ENCODE measurements around the gene TRAIP. TPM values are rescaled to one million over a fixed set of nuclear protein-coding genes. Genes with fewer than 3 reads are reported as not detected.

Gene TRAIP
- total RNA-seq, 1 donor from 2014 or later: 0.63 TPM

DNA sequence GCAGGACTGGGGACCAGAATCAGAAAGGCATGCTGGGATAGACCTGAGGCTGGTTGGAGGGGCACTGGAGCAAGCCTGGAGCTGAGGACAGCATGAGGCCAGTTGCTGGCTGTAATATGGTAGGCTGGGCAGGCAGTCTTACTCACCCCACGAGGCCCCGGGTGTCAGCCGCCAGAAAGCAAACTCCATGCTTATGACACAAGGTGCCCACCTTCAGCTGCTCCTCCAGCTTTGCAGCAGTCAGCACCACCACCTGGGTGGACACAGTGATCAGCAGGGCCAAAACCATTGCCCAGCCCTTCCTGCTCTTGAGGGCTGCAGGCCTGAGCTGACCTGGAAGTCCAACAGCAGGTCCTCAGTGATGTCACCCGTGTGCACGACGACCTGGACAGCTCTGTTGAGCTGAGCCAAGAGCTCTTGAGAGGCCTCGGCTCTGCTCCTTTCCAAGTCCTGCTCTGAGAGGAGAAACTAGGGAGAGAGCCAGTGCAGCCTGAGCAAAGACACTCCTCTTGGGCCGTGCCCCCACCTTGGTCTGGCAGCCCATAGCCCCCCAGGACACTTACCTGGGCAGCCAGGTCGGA is 43.4 kb downstream of the TRAIP start:
- Histone ChIP-seq H3K9me3 (replicated peaks) (no peaks in the 10 kb centered on the region), H3K36me3 (peaks cover 26% of the 10 kb centered on the region), H3K27ac (replicated peaks) (peak overlapping the region; percentile 88), H3K27me3 (ENCODE audit: low read depth) (no peaks in the 10 kb centered on the region), H3K4me1 (peaks cover 43% of the 10 kb centered on the region), H3K4me3 (peak overlapping the region; percentile 67)
- no peak for DNase-seq
- TF ChIP-seq, protein P1, sequence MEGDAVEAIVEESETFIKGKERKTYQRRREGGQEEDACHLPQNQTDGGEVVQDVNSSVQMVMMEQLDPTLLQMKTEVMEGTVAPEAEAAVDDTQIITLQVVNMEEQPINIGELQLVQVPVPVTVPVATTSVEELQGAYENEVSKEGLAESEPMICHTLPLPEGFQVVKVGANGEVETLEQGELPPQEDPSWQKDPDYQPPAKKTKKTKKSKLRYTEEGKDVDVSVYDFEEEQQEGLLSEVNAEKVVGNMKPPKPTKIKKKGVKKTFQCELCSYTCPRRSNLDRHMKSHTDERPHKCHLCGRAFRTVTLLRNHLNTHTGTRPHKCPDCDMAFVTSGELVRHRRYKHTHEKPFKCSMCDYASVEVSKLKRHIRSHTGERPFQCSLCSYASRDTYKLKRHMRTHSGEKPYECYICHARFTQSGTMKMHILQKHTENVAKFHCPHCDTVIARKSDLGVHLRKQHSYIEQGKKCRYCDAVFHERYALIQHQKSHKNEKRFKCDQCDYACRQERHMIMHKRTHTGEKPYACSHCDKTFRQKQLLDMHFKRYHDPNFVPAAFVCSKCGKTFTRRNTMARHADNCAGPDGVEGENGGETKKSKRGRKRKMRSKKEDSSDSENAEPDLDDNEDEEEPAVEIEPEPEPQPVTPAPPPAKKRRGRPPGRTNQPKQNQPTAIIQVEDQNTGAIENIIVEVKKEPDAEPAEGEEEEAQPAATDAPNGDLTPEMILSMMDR (IDR thresholded peaks at IDR 0.05; ENCODE audit: borderline replicate concordance): no peak
- intact Hi-C loops (cut with micrococcal nuclease): no loop called here

DNA sequence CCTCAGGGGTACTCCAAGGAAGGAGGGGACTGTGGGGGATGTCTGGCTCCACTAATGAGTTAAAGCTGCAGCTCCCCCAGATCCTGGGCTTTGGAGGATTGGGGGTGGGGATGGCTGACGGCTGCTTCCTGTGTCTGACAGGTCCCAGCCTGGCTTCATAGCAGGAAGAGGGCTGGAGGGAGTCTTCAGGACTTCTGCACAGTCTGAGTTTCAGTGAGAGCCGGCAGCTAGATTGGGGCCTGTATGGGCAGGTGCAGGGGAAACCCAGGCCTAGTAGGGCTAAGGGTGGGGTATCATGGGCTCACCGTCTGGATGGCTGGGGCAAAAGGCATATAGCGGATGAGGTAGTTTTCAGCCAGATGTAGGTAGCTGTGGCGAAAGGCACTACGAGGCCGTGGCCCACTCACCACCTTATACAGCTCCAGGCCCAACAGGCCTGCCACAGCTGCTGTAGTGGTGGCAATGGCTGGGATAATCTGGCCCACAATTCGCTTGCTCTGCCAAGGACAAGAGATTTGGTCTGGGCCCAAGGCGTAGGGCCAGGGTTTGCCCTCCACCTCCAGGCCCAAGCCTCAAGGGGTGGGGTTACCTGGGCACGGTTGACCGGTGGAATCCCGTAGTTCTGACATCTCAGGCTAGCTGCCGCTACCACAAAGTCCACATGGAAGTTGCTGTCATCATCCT is 48.8 kb downstream of the TRAIP start:
- H3K27ac ChIP-seq (replicated peaks): peak overlapping the region; percentile 99
- peaks cover 26% of the 10 kb centered on the region for H3K36me3 ChIP-seq
- intact Hi-C loops (cut with micrococcal nuclease): no loop called here
- TF ChIP-seq, protein P1 (IDR thresholded peaks at IDR 0.05; ENCODE audit: borderline replicate concordance): no peak
- H3K4me1 ChIP-seq: peaks cover 74% of the 10 kb centered on the region
- no peak for DNase-seq
- no peaks in the 10 kb centered on the region for H3K27me3 ChIP-seq (ENCODE audit: low read depth)
- no peaks in the 10 kb centered on the region for H3K9me3 ChIP-seq (replicated peaks)
- no peak overlapping the region for H3K4me3 ChIP-seq

DNA sequence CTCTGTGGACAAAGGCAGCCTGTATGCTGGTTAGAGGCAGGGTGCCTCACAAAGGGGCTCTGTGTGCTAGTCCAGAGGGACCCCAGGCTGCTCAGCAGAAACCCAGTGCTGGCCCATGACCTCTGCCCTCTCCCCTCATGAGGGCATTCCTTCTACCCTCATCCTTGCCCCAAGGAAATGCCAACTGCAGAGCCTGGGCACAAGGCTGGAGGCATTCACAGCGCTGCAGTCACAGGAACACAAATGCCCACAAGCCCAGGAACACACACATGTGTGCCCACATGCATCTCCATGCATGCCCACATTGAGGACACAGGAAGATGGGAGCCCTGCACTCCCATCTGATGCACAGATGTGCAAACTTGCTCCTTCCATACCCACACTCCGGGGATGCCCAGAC is 49.5 kb downstream of the TRAIP start:
- Histone ChIP-seq H3K4me3 (no peak overlapping the region), H3K27me3 (ENCODE audit: low read depth) (no peaks in the 10 kb centered on the region), H3K27ac (replicated peaks) (peak overlapping the region; percentile 99), H3K36me3 (peaks cover 26% of the 10 kb centered on the region), H3K9me3 (replicated peaks) (no peaks in the 10 kb centered on the region), H3K4me1 (peaks cover 71% of the 10 kb centered on the region)
- intact Hi-C loops (cut with micrococcal nuclease): no loop called here
- no peak for DNase-seq
- TF ChIP-seq, protein P1 (IDR thresholded peaks at IDR 0.05; ENCODE audit: borderline replicate concordance): no peak

DNA sequence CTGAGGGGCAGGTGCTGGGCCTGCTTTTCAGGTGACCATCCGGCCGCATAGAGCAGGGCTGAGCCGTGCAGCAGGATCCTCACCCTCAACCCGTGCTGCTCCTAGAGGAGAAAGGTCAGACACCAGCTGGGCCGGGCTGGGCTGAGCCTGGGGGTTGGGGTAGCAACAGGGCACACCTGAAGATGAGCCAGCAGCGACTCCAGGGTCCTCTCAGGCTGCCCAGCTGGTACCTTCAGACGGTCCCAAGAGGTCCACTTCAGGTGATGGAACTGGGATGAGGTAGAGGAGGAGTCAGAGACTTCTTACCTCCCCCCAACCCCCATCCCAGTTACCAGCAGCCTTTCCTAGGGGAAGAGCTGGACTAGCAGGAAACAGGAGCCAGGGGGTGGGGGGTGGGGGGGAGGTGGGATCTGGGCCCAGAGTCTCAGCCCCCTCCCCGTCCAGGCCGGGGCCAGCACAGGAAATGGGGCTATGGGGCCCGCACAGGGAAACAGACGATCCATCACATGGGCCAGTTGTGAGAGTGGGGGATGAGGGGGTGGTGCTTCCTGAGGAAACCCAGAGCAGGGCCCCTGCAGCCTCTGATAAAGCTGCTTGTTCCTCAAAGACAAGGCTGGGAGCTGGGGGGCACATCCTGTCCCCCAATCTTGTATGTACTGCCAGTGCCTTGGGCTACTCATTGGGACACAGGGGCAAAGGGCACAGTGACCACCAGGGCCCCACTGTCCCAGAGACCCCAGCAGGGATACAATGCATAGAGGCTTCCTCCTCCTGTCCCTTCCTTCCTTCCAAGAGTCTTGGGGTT is 50.3 kb downstream of the TRAIP start:
- TF ChIP-seq, protein P1 (IDR thresholded peaks at IDR 0.05; ENCODE audit: borderline replicate concordance): no peak
- Histone ChIP-seq H3K36me3 (peaks cover 21% of the 10 kb centered on the region), H3K4me1 (peaks cover 63% of the 10 kb centered on the region), H3K4me3 (peak overlapping the region; percentile 91), H3K27me3 (ENCODE audit: low read depth) (no peaks in the 10 kb centered on the region), H3K9me3 (replicated peaks) (no peaks in the 10 kb centered on the region), H3K27ac (replicated peaks) (peak overlapping the region; percentile 99)
- intact Hi-C loops (cut with micrococcal nuclease): no loop called here
- DNase-seq: peak; percentile 45

DNA sequence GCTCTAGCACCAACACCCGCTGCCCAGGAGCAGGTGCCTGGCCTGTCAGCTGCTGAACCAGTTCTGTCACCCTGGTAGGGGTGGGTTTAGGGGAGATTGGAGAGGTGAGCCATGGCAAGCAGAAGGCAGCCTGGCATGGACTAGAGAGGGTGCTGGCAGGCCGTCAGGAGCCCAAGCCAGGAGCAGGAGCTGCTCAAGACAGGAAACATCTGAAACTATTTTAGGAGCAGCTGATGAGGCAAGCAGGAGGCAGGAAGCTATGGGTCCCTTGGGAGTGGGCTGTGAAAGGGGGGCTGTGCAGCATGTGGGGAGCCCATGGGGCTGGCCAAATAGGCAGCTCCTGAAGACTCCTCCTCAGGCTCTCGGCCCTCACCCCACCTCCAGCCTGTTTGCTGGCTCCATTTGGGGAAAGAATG is 51.0 kb downstream of the TRAIP start:
- Histone ChIP-seq H3K4me3 (peak overlapping the region; percentile 91), H3K27ac (replicated peaks) (peak overlapping the region; percentile 99), H3K9me3 (replicated peaks) (no peaks in the 10 kb centered on the region), H3K4me1 (peaks cover 62% of the 10 kb centered on the region), H3K27me3 (ENCODE audit: low read depth) (no peaks in the 10 kb centered on the region), H3K36me3 (peaks cover 13% of the 10 kb centered on the region)
- TF ChIP-seq, protein P1 (IDR thresholded peaks at IDR 0.05; ENCODE audit: borderline replicate concordance): no peak
- DNase-seq: peak; percentile 88
- intact Hi-C loops (cut with micrococcal nuclease): no loop called here
